Measurements from ENCODE around the gene IRF1.

The IRF1 gene

DNA sequence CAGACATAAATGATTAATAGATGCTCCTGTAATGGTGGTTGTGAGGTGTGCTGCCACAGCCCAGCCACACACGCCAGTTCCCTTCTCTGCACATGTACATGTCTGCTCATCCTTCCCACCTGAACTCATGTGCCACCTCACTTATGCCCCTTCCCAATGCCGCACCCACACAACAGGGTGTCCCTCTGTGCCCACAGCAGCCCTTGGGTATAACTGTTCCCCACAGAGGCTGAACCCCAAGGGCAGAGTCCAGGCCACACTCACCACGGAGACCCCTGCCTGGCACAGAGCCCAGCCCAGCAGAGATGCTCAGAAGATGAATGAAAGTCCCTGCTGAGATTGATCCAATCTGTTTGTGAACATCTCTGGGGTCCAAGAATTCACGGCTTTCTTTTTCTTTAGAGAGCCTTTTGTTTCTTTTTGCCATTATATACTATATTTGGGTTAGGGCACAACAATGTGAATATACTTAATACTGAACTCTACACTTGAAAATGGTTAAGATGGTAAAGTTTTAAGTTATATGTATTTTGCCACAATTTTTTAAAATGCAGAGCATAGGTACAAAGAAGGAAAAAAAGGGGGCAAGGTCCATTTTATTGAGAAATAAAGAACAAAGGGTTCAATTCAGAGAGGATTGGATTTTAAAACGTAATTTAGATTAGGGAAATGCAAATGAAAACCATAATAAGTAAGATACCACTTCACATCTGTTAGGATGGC, 29.6 kb downstream of the IRF1 start:
- no peak for DNase-seq (ENCODE audit: low spot score)

DNA sequence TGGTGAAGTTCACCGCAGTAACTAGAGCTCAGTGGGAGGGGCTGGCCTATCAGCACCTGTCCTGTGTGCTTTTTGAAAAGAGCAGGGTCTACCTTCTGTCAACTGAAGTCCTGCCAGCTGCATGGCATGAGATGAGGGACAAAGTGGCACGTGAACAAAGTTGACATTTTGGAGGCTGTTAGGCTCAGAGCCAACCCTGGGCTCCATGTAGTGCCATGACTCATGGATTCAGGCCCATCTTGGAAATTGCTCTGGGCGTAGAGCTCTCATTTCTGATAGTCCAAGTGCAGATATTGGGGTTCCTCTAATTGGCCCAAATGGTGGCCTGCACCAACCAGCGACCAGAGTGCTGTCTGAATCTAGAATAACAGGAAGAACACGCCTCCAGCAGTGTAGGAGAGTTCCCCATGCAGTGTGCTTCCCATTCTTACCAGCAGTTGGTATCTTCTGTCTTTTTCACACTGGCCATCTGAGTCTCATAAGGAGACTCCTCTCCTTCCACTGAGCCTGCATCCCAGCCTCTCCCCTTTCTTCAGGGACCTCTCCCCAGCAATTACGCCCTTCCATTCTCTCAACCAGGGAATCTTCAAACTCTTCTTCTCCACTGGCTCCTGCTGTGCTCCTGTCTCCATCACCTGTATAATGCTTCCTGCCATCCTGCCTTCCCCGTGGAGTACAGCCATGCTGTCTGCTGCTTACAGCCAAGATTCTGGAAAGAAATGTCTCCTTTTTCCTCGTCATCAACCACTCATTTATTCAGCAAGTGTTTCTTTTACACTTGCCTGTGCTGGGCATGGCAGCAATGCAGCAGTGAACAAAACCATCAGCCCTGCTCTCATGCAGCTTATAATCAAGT, 30.4 kb downstream of the IRF1 start:
- DNase-seq (ENCODE audit: low spot score), result no peak

DNA sequence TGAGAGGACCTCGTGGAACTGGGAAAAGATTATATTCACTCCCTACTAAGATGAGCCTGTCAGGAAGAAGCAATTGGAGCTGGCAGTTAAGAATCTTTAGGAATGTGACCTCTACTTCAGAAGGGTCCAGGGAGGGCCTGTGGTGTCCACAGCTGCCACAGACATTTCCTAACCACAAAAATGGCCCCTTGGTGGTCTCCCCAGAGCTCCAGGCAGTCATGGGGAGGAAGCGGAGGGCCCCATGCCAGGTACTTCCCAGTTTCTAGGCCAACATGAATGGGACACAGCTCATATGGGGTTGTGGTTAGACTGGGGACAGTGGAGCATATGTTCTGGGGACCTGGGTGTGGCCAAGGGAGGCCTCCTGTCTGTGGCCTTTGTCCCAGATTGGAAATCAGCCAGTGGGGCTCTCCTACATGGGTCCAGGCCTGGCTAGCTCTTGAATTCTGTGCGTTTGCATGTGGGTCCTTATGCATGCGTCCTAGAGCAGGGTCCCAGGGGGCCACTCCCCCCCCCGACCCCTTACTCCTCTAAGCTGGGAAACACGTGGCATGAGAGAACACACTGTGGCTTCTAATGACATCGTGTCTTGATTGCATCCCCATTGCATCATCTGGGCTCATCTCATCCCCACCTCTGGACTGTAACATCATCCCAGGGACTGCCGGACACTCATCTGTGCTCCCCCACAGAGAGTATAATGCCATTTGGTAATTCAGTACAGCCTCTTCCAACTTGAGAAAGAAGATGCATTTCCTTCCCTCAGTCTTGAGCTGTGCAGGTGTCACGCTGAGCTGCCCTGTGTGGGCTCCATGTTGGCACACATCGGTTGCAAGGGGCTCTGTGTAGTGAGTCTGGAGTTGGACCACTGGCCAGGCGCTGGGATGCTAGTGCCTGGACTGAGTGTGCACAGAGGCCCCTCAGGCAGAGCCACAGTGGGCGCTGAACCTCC, 31.3 kb downstream of the IRF1 start:
- DNase-seq (ENCODE audit: low spot score), result no peak

DNA sequence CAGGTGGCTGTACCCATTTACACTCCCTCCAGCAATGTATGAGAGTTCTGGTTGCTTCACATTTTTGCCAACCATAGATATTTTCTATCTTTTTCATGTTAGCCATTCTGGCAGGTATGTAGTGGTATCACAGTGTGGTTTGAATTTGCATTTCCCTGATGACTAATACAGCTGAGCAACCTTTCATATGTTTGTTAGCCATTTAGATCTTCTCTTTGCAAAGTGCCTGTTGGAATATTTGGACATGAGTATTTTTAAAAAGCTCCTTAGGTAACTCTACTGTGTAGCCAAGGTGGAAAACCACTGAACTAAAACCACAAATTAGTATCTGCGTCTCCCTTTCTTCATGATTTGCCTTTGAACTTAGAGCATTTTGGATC, 31.9 kb downstream of the IRF1 start:
- peak; percentile 53 for DNase-seq (ENCODE audit: low spot score)

DNA sequence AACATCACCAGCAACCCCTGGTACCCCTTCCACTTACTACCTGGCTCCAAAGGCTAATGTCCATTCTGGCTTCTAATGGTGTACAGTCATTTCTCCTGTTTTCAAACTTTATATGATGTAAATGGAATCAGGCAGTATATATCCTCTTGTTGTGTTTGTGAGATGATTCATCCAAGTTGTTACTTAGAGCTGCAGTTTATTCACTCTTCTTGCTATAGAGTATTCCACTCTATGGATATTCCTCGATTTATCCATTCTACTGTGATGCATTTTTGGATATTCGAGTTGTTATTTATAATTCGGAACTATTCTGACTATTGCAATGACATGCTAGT, 32.4 kb downstream of the IRF1 start:
- DNase-seq (ENCODE audit: low spot score), result no peak

DNA sequence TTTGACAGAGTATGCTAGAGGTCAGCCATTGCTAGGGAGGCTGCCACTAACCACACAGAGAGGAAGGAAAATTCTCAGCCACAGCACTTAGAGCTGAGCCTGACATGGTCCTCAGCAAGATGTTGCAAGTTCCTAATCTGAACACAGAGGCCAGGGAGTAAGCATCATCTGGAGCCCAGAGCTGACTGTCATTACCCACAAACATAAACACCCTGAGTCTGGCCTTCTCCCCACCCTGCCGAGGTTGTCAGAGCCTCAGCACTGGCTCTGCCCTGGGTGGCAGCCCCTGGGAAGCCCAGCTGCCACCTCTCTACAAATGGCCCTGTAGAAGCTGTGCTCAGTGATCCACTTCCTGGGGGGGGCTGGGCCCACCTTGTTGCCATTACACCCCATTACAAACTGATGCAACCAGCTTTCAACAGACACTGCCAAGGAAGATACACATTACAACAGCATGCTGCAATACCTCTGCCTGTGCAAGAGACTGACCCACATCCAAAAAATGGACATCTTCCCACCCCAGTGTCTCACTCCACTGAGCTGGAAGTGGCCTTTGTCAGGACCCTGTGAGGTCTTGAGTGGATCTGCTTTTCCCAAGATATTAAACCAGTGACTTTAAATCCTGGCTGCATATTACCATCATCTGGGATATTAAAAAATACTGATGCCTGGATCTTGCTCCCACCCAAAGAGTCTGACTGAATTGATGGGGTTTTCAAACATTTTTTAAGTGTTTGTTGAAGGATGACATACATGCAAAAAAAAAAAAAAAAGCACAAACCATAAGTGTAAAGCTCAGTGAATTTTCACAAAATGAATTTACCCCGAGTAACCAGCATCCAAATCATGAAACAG, 33.0 kb downstream of the IRF1 start:
- peak; percentile 55 for DNase-seq (ENCODE audit: low spot score)

DNA sequence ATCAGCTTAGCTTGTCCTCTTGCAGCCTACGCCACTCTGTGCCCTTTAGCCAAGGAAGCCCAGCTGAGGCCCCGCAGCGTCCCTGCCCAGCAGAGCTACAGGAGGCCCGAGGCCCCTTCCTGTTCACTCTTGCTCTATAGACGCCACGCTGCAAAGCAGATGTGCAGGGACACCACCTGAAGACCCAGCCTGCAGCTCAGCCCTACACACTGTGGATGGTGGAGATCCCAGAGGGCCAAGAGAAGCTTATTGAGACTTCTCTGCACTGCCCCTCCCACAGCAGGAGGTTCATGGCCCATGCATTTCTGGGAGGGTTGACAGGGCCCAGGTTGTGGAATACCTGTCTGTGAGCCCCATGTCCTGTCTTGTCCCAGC, 33.6 kb downstream of the IRF1 start:
- no peak for DNase-seq (ENCODE audit: low spot score)

DNA sequence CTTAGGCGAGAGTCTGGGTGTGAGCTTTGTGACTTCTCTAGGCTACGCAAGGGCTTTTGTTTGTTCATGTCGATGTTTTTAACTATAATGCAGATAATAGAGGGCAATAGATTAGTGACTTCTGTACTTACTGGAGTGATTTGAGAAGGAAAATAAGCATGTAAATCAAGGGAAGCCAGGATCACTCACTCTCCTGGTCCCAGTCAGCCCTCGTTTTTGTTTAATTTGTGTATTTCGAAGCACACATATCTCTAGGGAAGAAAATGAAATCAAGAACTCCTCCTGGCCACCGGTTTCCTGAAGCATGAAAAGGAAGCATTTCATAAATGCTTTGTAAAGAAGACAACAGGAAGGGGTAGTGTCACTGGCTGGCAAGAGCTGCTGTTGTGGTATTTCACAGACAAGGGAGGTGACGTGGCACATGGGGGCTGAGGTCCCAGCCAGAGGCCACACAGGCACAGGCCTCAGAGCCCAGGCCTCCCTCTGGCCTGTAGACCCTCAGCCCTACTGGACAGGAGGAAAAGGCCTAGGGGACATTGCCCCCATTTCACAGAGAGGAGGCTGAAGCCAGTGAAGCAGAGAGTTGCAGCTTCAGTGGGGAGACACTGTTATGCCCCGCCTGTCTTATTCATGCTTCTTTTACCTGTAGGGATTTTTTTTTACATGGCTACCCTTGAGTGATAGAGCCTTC, 34.1 kb downstream of the IRF1 start:
- DNase-seq (ENCODE audit: low spot score), result peak; percentile 85

DNA sequence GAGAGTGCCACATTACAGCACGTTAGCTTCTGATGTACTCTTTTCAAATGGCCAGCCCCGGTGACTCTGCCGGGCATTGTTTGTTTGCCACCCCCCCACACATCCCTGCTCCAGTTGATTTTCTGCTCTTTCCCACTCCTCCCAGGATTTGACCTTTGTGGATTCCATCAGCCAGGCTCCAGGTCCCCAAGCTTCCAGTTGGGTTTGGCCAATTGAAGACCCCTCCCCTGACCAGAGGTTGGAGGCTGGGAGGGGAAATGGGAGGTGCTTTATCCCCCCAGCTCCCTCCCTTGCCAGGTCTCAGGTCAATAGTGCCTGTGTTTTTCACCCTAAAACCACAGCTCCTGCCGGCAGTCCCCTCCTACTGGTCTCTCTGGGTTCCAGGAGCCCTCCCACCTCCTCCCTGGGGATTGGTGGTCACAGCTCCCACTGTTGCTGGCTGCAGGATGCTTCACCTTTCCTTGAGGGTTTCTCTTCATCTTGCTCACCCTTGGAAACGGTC, 34.9 kb downstream of the IRF1 start:
- DNase-seq (ENCODE audit: low spot score), result no peak

DNA sequence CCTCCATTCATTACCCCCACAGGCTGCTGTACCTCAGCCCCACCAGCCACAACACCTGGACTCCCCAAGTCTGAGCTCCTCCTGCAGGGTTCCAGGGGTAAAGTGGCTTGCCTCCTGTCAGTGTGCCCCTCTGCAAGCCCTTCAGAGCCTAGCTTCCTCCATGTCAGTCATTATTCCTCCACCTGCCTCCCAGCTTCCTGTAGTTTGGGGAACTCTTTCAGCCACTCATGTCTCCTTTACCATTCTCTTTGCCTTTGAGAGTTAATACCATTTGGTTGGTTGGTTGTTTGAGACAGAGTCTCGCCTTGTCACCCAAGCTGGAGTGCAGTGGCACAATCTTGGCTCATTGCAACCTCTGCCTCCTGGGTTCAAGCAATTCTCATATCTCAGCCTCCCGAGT, 36.2 kb downstream of the IRF1 start:
- no peak for DNase-seq (ENCODE audit: low spot score)

DNA sequence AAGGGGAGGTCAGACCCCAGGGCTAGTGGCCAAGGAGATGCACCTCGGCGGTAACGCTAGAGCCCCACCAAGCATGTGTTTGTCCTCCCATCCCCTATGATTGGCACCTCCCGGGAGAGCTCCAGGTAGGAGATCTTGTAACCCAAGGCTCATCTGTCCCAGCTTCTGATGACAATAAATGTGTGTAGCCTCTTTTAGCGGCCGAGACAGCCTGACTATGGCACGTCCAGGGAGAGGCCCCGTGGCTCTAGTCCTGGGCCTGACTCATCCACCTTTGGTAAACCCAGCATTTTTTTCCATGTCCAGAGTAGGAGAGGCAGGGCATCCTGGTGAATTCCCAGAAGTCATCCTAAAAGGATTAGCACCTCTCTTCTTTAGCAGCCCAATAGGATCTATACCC, 39.2 kb downstream of the IRF1 start:
- no peak for DNase-seq (ENCODE audit: low spot score)

DNA sequence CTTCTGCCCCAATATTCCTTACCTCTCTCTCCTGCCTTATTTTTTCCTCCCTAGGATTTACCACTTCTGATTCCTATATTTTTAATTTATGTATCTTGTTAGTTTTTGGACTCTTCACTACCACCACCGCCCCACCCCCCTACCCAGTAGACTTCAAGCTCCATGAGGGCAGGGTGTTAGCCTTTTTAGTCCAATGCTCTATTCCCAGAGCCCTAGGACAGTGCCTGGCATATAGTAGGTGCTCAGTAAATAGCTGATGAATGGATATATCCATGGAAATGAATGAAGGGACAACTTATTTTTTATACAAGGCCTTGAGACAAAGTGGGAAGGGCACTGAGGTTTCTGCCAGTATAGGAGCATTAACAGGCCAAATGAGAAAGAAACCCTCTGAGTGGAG, 41.5 kb downstream of the IRF1 start:
- no peak for DNase-seq (ENCODE audit: low spot score)

DNA sequence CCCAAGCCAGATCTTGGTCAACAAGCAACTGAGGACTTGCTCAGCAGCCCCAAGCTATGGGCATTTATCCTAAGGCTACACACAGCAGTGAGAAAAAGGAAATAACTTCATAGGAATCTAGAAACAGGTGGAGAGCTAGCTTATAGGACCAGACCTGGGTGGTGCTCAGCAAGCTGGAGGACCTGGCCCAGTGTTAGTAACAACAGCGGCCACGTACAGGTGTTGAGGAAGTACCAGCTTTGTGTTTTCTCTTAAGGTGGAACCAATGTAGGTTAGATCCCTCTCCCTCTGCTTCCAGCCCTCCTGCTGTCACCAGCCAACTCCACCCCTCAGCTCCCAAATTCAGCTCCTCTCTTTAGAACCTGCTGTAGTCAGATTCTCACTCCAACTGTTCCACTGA, 43.4 kb downstream of the IRF1 start:
- DNase-seq (ENCODE audit: low spot score), result no peak

DNA sequence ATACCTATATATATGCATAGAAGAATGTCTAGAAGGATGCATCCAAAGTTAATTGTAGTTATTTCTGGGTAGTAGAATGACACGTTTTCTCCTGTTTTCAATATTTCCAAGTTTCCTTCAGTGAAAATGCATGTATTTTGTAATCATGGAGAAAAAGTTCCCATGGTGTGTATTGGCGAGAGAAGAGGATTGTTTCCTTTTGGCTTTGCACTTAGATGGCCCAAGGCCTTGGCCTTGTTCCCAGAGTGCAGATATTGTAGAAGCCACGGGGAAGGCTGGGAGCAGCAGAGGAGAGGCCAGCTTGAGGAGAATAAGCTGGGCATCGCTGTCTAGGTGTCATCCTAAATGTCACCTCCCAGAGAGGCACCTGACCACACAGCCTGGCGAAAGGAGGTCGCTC, 44.0 kb downstream of the IRF1 start:
- DNase-seq (ENCODE audit: low spot score), result no peak

DNA sequence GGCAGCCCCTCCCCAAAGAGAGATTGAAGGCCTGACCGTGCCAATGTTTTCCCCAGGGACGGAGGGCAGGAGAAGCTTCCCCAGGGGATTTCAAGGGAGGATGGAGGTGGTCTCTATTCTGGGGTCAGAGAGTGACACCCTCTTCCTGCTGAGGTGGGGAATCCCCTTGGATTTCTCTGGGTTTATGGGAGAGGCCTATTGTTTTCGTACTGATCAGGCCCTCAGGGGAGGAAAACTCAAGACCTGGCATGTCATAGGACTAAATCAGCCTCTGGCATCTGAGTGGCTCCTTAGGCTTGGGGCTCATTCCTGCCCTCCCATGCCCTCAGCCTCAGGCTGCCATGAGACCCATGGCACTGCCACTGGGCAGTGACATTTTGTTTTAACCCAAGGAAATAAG, 44.6 kb downstream of the IRF1 start:
- no peak for DNase-seq (ENCODE audit: low spot score)

DNA sequence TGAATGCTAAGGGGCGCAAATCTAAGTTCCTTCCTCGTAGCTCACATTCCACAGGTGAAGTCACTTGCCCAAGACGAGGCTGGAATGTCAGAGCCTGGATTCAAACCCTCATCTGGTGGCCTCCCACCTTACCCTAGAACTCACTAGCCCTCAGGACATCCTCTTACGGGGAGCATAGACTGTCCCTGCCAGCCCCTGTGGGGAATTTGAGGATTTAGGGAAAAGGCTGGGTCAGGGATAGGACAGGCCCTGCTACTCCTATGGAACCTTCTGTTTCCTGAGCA, 45.0 kb downstream of the IRF1 start:
- DNase-seq (ENCODE audit: low spot score), result no peak

DNA sequence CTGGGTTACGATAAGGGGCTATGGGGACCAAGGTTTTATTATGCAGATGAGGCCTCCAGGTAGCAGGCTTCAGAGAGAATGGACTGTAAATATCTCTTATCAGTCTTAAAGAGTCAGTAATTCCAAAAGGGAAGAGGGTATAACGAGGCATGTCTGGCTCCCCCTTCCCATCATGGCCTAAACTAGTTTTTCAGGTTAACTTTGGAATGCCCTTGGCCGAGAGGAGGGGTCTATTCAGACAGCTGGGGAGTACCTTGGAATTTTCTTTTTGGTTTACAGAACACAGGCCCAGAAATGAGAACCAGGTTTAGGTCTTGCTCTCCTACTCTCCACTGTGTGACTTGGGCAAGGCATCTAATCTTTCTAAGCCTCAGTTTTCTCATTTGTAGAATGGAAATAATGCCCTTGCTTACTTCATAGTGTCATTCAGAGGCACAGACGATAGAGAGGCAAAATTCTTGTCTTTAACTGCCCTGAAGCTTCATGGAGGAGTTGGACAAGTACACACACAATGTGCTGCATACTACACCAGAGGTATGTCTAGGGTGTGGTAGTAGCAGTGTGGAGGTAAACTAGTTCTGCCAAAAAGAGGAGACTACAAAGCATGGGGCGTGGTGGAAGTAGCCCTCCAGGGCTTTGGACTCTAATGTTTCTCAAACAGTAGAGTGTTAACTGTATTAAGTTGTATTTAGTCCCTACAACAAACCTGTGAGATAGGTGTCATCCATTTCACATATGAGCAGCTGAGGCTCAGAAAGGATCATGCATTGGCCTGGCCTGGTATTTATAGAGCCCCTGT, 45.5 kb downstream of the IRF1 start:
- no peak for DNase-seq (ENCODE audit: low spot score)

DNA sequence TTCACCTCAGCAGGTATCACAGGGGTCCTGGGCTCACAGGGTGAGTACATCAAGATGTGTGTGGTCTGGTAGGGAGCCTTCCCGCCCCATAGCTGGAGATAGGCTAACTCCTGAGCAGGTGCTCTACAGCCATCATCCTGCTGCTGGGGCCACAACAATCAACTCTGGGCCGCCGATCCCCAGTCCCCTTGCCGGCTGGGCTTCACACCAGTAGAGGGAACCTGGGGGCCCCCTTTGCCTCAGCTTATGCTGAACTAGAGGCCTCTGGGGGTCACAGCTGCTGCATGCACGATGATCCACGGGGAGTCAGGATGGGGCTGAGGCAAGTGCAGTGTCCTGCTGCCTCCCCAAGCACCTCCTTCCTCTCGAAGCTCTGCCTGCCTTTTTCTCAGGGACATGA, 46.5 kb downstream of the IRF1 start:
- DNase-seq (ENCODE audit: low spot score), result no peak

DNA sequence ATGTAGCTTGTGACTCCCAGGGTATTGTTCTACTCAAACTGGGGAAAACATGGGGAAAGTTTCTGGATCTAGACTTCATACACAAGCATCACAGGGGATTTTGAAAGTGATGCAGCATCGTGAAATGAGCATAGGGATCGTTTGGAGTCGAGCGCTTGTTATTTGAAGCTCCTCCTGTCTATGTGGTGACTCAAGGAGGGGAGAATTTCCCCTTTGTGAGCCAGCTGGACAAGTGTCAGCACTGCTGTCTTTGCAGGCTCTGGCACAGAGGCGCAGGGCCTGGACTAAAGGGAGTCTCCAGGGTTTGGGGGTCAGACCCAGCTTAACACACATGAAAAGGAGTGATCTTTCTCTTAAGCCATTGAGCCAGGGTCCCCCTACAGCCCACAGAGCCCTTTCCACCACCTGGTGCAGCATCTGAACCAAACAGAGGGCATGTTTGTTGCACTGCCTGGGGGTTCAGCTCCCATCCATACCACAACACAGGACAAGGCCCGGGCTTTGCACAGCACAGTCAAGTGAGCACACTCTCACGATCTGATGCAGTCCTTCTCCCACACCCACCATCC, 51.0 kb downstream of the IRF1 start:
- no peak for DNase-seq (ENCODE audit: low spot score)

DNA sequence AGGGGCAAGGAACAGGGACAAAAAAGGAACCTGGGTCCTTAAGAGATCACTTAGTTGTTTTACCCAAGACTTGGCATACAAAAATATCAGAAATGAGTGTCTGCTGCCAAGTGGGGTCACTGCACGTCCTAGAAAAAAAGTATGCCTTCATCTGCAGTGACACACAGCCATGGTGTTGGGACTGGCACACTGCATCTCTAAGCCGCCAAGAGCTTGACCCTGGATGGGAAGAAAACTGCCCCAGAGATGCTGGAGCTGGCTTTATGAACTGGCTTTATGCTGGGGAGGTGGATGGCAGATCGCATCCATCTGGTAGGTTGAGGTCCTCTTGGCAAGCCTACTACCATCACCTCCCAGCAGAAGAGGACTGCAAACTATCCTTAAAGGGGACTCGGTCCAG, 51.7 kb downstream of the IRF1 start:
- no peak for DNase-seq (ENCODE audit: low spot score)
